Measurements from ENCODE around the gene SMARCD2.
"Not testable (repeated sequence)": the region's sequence is repeated elsewhere in the genome, so short reads cannot be mapped to it uniquely, and the experiment has no call there.

DNA sequence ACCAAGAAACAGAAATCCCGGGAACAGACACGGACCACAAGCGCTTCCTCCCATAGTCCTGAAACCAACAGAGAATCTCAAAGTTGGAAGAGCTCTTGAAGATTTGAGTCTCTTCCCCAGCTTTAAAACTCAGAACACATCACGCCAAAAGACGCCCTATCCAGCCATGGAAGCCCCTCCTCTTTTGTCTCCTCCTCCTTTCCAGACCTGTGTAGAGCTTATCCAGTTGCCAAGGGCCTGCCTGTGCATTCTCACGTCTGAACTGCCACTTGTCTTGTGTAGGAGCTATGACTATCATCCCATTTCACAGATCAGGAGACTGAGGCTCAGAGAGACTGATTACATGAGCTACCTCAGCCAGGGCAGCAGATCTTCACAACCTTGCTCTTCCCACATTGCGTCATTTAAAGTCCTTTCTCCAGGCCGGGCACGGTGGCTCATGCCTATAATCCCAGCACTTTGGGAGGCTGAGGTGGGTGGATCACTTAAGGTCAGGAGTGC lies 40.2 kb upstream of the SMARCD2 start:
- TF ChIP-seq, protein P1, sequence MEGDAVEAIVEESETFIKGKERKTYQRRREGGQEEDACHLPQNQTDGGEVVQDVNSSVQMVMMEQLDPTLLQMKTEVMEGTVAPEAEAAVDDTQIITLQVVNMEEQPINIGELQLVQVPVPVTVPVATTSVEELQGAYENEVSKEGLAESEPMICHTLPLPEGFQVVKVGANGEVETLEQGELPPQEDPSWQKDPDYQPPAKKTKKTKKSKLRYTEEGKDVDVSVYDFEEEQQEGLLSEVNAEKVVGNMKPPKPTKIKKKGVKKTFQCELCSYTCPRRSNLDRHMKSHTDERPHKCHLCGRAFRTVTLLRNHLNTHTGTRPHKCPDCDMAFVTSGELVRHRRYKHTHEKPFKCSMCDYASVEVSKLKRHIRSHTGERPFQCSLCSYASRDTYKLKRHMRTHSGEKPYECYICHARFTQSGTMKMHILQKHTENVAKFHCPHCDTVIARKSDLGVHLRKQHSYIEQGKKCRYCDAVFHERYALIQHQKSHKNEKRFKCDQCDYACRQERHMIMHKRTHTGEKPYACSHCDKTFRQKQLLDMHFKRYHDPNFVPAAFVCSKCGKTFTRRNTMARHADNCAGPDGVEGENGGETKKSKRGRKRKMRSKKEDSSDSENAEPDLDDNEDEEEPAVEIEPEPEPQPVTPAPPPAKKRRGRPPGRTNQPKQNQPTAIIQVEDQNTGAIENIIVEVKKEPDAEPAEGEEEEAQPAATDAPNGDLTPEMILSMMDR (IDR thresholded peaks at IDR 0.05): not testable (repeated sequence)
- not testable (repeated sequence) for TF ChIP-seq POLR2A (IDR thresholded peaks at IDR 0.05)
